ENCODE measurements around the gene ISY1. TPM values are rescaled to one million over a fixed set of nuclear protein-coding genes. Genes with fewer than 3 reads are reported as not detected.

ISY1 gene
- total and polyA plus RNA-seq, 2 donors (not counting 1 experiment from before 2014, with no cell fraction given): 26.4 to 49.6 TPM

- Histone ChIP-seq H3K4me3 (ENCODE audit: control extremely low read depth in 1 of 5, extremely low read depth in 1 of 5, insufficient read depth in 1 of 5, low read depth in 2 of 5, low read length in 4 of 5) (peak overlapping the region; percentile 71 to 100 (median 98)), H3K9me3 (ENCODE audit: control extremely low read depth in 1 of 3, control insufficient read depth in 2 of 3, insufficient read depth in 1 of 3, low read length in 2 of 3) (no peaks in the 10 kb centered on the region), H3K27ac (ENCODE audit: low read length in 2 of 2) (peak overlapping the region; percentile 88 to 92), H2AFZ (ENCODE audit: insufficient read depth, low read depth, low read length, poor library complexity, severe bottlenecking) (no peak overlapping the region), H3K27me3 (replicated peaks in 1 of 4; ENCODE audit: control extremely low read depth in 1 of 4, control insufficient read depth in 3 of 4, insufficient read depth in 4 of 4, low read length in 3 of 4) (no peaks in the 10 kb centered on the region), H3K4me2 (replicated peaks; ENCODE audit: low read depth, low read length, poor library complexity, severe bottlenecking) (peak overlapping the region; percentile 85), H3K9ac (ENCODE audit: low read length) (peak overlapping the region; percentile 92), H3K4me1 (ENCODE audit: control insufficient read depth in 2 of 2, insufficient read depth in 2 of 2, low read length in 2 of 2) (peaks cover 42 to 62% of the 10 kb centered on the region in 2 donors), H4K20me1 (ENCODE audit: control insufficient read depth, insufficient read depth, low read length, poor library complexity, severe bottlenecking) (peaks cover 50% of the 10 kb centered on the region), H3K36me3 (replicated peaks in 1 of 2; ENCODE audit: control extremely low read depth in 1 of 2, control insufficient read depth in 1 of 2, extremely low read depth in 1 of 2, insufficient read depth in 2 of 2, low read length in 1 of 2) (peaks cover 0 to 22% of the 10 kb centered on the region in 2 experiments), H3K79me2 (ENCODE audit: control insufficient read depth, insufficient read depth, low read length) (peaks cover 96% of the 10 kb centered on the region)
- intact Hi-C loops (cut with micrococcal nuclease): loop anchor here (2.0 to 5.0 kb wide), 3 partner anchors 155 to 455 kb away; partner anchors contain the start of genes ACAD9 and RAB7A
- POLR2A ChIA-PET: interaction anchor here (0.6 to 3.3 kb wide), 3 partner anchors 43 to 61 kb away, joined by 4 to 28 read pairs (median 9); no protein-coding TSS in a partner anchor
- peak overlapping the region; percentile 89 for H3K4me3 Mint-ChIP-seq
- CTCF ChIA-PET: interaction anchor here (1.0 to 4.9 kb wide), 5 partner anchors 20 to 212 kb away, joined by 4 to 39 read pairs (median 5); no protein-coding TSS in a partner anchor
- no peaks in the 10 kb centered on the region for H3K9me3 Mint-ChIP-seq (ENCODE audit: insufficient read depth)
- H3K27me3 Mint-ChIP-seq: no peaks in the 10 kb centered on the region
- peak overlapping the region; percentile 72 for H3K27ac Mint-ChIP-seq
- no peak for ATAC-seq (ENCODE audit: low read depth)
- peaks cover 54% of the 10 kb centered on the region for H3K4me1 Mint-ChIP-seq
- TF ChIP-seq CTCF (IDR thresholded peaks at IDR 0.05) (no peak), EZH2 (IDR thresholded peaks at IDR 0.05; ENCODE audit: borderline replicate concordance, insufficient read depth, low read depth, low read length, poor library complexity, severe bottlenecking) (no peak)
- WGBS (ENCODE audit: insufficient coverage): no CpG with 5 or more reads among the region's 3 CpGs
- no peak for DNase-seq
Measured at GRCh38 chr3:129181819-129182218, 21.0 kb upstream of the ISY1 start.

- peaks cover 0 to 33% of the 10 kb centered on the region in 2 experiments for H3K36me3 ChIP-seq (replicated peaks in 1 of 2; ENCODE audit: control extremely low read depth in 1 of 2, control insufficient read depth in 1 of 2, extremely low read depth in 1 of 2, insufficient read depth in 2 of 2, low read length in 1 of 2)
- H3K9ac ChIP-seq (ENCODE audit: low read length): peak overlapping the region; percentile 40
- intact Hi-C loops (cut with micrococcal nuclease): loop anchor here (5.0 kb wide), 2 partner anchors 303 to 453 kb away; partner anchors contain the start of genes ACAD9 and RAB7A
- H3K4me3 Mint-ChIP-seq: peak overlapping the region; percentile 77
- peak overlapping the region in 1 of 2 donors; percentile 92 for H3K27ac ChIP-seq (ENCODE audit: low read length in 2 of 2)
- H3K27ac Mint-ChIP-seq: peak overlapping the region; percentile 46
- no peaks in the 10 kb centered on the region for H3K27me3 Mint-ChIP-seq
- H3K9me3 Mint-ChIP-seq (ENCODE audit: insufficient read depth): no peaks in the 10 kb centered on the region
- peaks cover 67% of the 10 kb centered on the region for H3K4me1 Mint-ChIP-seq
- peaks cover 98% of the 10 kb centered on the region for H3K79me2 ChIP-seq (ENCODE audit: control insufficient read depth, insufficient read depth, low read length)
- H3K4me1 ChIP-seq (ENCODE audit: control insufficient read depth in 2 of 2, insufficient read depth in 2 of 2, low read length in 2 of 2): peaks cover 55 to 69% of the 10 kb centered on the region in 2 donors
- H2AFZ ChIP-seq (ENCODE audit: insufficient read depth, low read depth, low read length, poor library complexity, severe bottlenecking): no peak overlapping the region
- H4K20me1 ChIP-seq (ENCODE audit: control insufficient read depth, insufficient read depth, low read length, poor library complexity, severe bottlenecking): peaks cover 64% of the 10 kb centered on the region
- H3K27me3 ChIP-seq (replicated peaks in 1 of 4; ENCODE audit: control extremely low read depth in 1 of 4, control insufficient read depth in 3 of 4, insufficient read depth in 4 of 4, low read length in 3 of 4): no peaks in the 10 kb centered on the region
- H3K4me3 ChIP-seq (ENCODE audit: control extremely low read depth in 1 of 5, extremely low read depth in 1 of 5, insufficient read depth in 1 of 5, low read depth in 2 of 5, low read length in 4 of 5): peak overlapping the region in 1 of 5 experiments; percentile 27
- ATAC-seq (ENCODE audit: low read depth) (no peak), DNase-seq (no peak)
- H3K4me2 ChIP-seq (replicated peaks; ENCODE audit: low read depth, low read length, poor library complexity, severe bottlenecking): peak overlapping the region; percentile 85
- no CpG with 5 or more reads among the region's 1 CpG for WGBS (ENCODE audit: insufficient coverage)
- CTCF ChIA-PET: interaction anchor here (1.2 to 4.9 kb wide), 3 partner anchors 65 to 210 kb away, joined by 4 to 39 read pairs (median 5); no protein-coding TSS in a partner anchor
- H3K9me3 ChIP-seq (ENCODE audit: control extremely low read depth in 1 of 3, control insufficient read depth in 2 of 3, insufficient read depth in 1 of 3, low read length in 2 of 3): no peaks in the 10 kb centered on the region
- POLR2A ChIA-PET: interaction anchor here (0.6 to 0.7 kb wide), 2 partner anchors 60 to 86 kb away, joined by 4 to 10 read pairs; no protein-coding TSS in a partner anchor
- TF ChIP-seq EZH2 (IDR thresholded peaks at IDR 0.05; ENCODE audit: borderline replicate concordance, insufficient read depth, low read depth, low read length, poor library complexity, severe bottlenecking): no peak
- TF ChIP-seq CTCF (IDR thresholded peaks at IDR 0.05): no peak
Measured at GRCh38 chr3:129180461-129180860, 19.6 kb upstream of the ISY1 start.

All from B cell (primary cell).